Ovary (tissue), 9 donors: ENCODE results near the gene SOX6. TPM values are rescaled to one million over a fixed set of nuclear protein-coding genes. Genes with fewer than 3 reads are reported as not detected.

ENCODE experiments used
- DNase-seq, 5 donors: peaks; one replicate each; pipeline ENCODE4 v3.0.0-alpha.2; 2019 to 2020
- H3K27ac ChIP-seq, 2 donors: fragments of 200-600 bp; one replicate each; pipeline versions ENCODE4 v1.5.1 to v1.8.0; 2019 to 2022
- H3K27me3 ChIP-seq: fragments of 200-600 bp; one replicate; pipeline ENCODE4 v1.8.0; 2022
- H3K36me3 ChIP-seq: fragments of 200-600 bp; sonication (generic); one replicate; pipeline ENCODE4 v1.5.1; 2019
- H3K4me1 ChIP-seq: one replicate; pipeline ENCODE4 v1.8.1; 2013; ENCODE audit warnings: mild to moderate bottlenecking, moderate library complexity; ENCODE audit not compliant: insufficient read depth
- H3K4me3 ChIP-seq: fragments of 200-600 bp; sonication (generic); one replicate; pipeline ENCODE4 v1.5.1; 2017
- H3K9me3 ChIP-seq, 2 donors: fragments of 200-600 bp in 1 of 2; sonication (generic) in 1 of 2; one replicate each; pipeline versions ENCODE4 v1.5.1 to v1.8.1; 2013 to 2019; ENCODE audit warnings: mild to moderate bottlenecking in 1 of 2, moderate library complexity in 1 of 2
- EP300 ChIP-seq: sonication (generic); formaldehyde crosslinking; IDR thresholded peaks from one replicate; pipeline ENCODE4 v1.6.1; 2017; ENCODE audit warnings: antibody characterized with exemption
- POLR2A ChIP-seq: fragments of 450-650 bp; IDR thresholded peaks from one replicate; pipeline ENCODE4 v1.6.1; 2017; ENCODE audit warnings: antibody characterized with exemption, mild to moderate bottlenecking, moderate library complexity
- WGBS, 3 donors: extraction: QIAGEN DNeasy Blood & Tissue Kit in 1 of 3; methylation state at CpG; one replicate each; pipeline versions ENCODE4 v1.1.5 to v1.1.7; 2013 to 2017; 5-methylcytosine and 5-hydroxymethylcytosine counted together
- intact Hi-C, 4 donors: fragments of 100-400 bp; cut with DNase I; formaldehyde crosslinking; loops; one replicate each; pipeline versions ENCODE4 v1.11.0 to v1.15.1; 2022 to 2023
- polyA plus RNA-seq, 2 donors: library from polyadenylated mRNA; stranded (reverse); fragments of 200-250 nt in 1 of 2; fragments of 350-450 nt in 1 of 2; fragmentation: Illumina TruSeq in 1 of 2; extraction: RNeasy Lipid Tissue Mini Kit (QIAGEN cat#74804) in 1 of 2; gene quantifications; one replicate each; pipeline ENCODE4 v1.2.3, GENCODE V29; 2013 to 2014
- total RNA-seq, 7 donors: library from RNA; depleted of rRNA in 2 of 7; stranded (reverse); fragments of >200 nt in 2 of 7; fragmentation: NEBNext Ultra II Directional in 3 of 7; extraction: Animal tissue kit (Norgen Biotek cat#: 25700) in 3 of 7; gene quantifications; one replicate each; pipeline versions ENCODE4 v1.1.0 to v1.2.4, GENCODE V29; 2016 to 2023
- TF ChIP-seq, protein P1 (sequence below), 3 donors: fragments of 450-650 bp in 2 of 3; fragments of 200-600 bp in 1 of 3; IDR thresholded peaks; one replicate each; pipeline versions ENCODE4 v1.5.1 to v1.8.0; 2016 to 2022; ENCODE audit warnings: antibody characterized with exemption in 3 of 3, mild to moderate bottlenecking in 1 of 3
- donor health status: DM: no; HTN: no; CAD: no; lungs with moderate emphysema.
- donor health status: DM: no; HTN: no; CAD: no.
- donor health status: Bipolar disorder and iron deficiency.
- donor health status: DM: yes; HTN: yes; CAD: no.
- donor health status: DM: no; HTN: no; CAD: no.
- donor health status: DM: yes; HTN: yes; CAD: no.

Gene SOX6
- total and polyA plus RNA-seq, 9 donors, result 0.61 to 29.4 (median 4.7) TPM

DNA sequence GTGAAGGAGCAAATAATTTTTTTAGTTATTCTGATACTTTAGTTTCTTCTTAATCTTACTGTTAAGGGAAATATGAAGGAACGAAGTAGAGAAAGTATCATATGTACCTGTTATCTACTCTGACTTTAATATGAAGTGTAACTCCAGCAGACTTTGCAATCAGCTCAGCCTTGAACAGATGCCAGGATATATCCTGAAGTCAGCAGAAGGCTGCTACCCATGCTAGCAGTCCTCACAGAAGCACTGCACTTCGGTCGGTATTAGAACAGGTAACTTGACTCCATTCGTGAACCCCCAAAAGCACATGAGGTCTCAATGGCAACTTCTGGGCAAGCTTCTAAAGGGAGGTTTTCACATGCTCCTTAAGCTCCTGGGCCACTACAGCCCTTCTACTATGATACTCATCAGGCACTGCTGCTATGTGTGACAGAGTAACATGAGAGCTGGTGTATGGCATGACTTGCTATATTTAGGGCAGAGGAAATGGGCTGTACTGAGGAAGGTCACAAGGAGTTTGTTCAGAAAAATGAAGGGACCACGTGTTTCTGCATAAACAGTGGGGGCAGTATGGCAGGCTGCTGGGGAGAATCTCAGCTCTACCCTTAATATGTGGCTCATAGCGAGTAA lies 344.1 kb downstream of the SOX6 start:
- DNase-seq, result no peak
- Histone ChIP-seq H3K9me3 (no peaks in the 10 kb centered on the region), H3K4me1 (no peaks in the 10 kb centered on the region), H3K36me3 (no peaks in the 10 kb centered on the region), H3K27me3 (no peaks in the 10 kb centered on the region), H3K27ac (no peak overlapping the region), H3K4me3 (no peak overlapping the region)
- intact Hi-C loops, result no loop called here
- 50 to 62% (median 61%) methylated on average over 6 of the region's 6 CpGs for WGBS, 3 donors
- TF ChIP-seq POLR2A, result no peak
- TF ChIP-seq, protein P1, sequence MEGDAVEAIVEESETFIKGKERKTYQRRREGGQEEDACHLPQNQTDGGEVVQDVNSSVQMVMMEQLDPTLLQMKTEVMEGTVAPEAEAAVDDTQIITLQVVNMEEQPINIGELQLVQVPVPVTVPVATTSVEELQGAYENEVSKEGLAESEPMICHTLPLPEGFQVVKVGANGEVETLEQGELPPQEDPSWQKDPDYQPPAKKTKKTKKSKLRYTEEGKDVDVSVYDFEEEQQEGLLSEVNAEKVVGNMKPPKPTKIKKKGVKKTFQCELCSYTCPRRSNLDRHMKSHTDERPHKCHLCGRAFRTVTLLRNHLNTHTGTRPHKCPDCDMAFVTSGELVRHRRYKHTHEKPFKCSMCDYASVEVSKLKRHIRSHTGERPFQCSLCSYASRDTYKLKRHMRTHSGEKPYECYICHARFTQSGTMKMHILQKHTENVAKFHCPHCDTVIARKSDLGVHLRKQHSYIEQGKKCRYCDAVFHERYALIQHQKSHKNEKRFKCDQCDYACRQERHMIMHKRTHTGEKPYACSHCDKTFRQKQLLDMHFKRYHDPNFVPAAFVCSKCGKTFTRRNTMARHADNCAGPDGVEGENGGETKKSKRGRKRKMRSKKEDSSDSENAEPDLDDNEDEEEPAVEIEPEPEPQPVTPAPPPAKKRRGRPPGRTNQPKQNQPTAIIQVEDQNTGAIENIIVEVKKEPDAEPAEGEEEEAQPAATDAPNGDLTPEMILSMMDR (IDR thresholded peaks at IDR 0.05), result no peak

DNA sequence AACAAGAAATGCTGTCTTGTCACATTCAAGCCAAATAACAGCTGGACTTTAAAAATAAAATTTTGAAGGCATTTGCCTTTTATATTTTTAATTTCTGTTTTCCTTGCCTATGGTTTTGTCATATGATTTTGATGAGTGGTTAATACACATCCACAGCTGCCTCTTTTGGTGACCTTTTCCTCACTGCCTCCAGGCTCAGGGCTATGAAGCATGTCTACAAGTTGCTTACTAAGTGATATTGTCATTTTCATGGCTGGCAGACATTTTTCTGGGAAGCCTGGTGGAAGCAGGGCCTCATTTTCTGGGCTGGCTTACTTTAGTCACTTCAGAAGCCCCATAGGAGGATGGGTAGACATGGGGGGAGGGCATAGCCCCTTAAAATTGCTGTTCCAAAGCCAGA lies 344.9 kb downstream of the SOX6 start:
- H3K27ac ChIP-seq, result no peak overlapping the region
- H3K4me3 ChIP-seq, result no peak overlapping the region
- DNase-seq, result no peak
- intact Hi-C loops, result no loop called here
- H3K9me3 ChIP-seq, result no peaks in the 10 kb centered on the region
- no peaks in the 10 kb centered on the region for H3K36me3 ChIP-seq
- TF ChIP-seq EP300 (no peak), POLR2A (no peak)
- TF ChIP-seq, protein P1 (IDR thresholded peaks at IDR 0.05), result no peak
- no peaks in the 10 kb centered on the region for H3K4me1 ChIP-seq
- H3K27me3 ChIP-seq, result no peaks in the 10 kb centered on the region

DNA sequence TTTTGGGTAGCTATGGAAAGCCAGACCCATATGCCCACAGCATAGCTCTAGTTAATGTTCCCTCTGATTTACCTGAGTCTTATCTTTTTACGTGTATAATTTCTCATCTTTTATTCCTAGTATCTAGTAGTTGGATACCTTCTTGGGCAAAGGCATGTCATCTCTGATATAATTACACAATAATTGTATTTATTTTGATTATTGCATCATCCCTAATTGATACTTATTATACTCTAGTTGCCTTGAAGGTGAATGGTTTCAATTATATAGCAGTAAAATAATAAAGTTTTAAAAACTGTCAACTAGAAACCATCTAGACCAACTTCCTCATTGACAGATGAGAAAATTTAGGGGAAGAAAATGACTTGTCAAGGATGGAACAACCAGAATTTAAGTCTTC lies 347.3 kb downstream of the SOX6 start:
- H3K27ac ChIP-seq, result no peak overlapping the region
- H3K4me3 ChIP-seq, result no peak overlapping the region
- no peaks in the 10 kb centered on the region for H3K9me3 ChIP-seq
- intact Hi-C loops, result no loop called here
- DNase-seq, result no peak
- 91 to 97% (median 93%) methylated on average over 1 of the region's 1 CpG for WGBS, 3 donors
- H3K36me3 ChIP-seq, result no peaks in the 10 kb centered on the region
- no peaks in the 10 kb centered on the region for H3K4me1 ChIP-seq
- no peak for TF ChIP-seq POLR2A
- no peaks in the 10 kb centered on the region for H3K27me3 ChIP-seq

DNA sequence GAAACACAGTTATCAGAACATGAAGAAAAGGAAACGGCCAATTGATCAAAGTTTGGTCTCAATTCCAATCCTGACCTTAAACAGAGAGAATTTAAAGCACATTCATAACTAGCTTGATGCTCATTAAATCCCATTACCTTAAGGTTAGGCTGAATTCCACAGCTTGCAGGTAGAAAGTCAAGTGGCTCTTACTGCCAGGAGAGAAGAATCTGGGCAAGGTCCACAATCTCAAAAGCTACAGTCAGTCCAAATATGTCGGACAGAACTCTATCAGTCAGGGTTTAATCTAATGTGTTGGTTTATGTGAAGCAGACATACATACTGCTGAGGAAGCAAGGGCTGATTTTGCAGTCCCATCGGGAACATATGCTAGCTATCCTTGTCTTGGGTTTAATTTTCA lies 348.8 kb downstream of the SOX6 start:
- TF ChIP-seq, protein P1 (IDR thresholded peaks at IDR 0.05), result no peak
- TF ChIP-seq EP300 (no peak), POLR2A (no peak)
- no peaks in the 10 kb centered on the region for H3K36me3 ChIP-seq
- WGBS, 3 donors, result 86 to 94% (median 91%) methylated on average over 3 of the region's 3 CpGs

DNA sequence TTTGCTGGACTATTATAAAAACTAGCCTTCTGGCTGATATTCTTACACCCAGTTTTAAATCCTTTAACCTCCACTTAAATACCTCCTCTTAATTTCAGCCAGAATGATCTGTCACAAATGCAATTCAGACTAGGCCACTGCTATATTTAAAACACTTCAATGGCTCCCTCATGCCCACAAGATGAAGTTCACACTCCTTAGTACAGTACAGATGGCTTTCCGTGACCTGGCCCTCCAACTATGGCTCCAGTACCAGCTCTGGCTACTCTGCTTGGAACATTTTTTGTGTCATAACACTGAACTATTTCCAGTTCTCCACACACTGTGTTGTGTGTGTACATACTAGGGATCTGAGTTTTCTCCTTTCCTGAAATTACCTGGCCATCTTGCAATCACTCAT lies 353.4 kb downstream of the SOX6 start:
- Histone ChIP-seq H3K9me3 (no peaks in the 10 kb centered on the region), H3K4me3 (no peak overlapping the region), H3K36me3 (no peaks in the 10 kb centered on the region), H3K27me3 (no peaks in the 10 kb centered on the region), H3K4me1 (peaks cover 2% of the 10 kb centered on the region), H3K27ac (no peak overlapping the region)
- DNase-seq, result no peak
- WGBS, 3 donors, result 95 to 100% (median 97%) methylated on average over 1 of the region's 1 CpG
- TF ChIP-seq, protein P1 (IDR thresholded peaks at IDR 0.05), result no peak
- no peak for TF ChIP-seq EP300
- no peak for TF ChIP-seq POLR2A
- intact Hi-C loops, result no loop called here

More for the DNA sequence above, 348.8 kb downstream of the SOX6 start:
- Histone ChIP-seq H3K27ac (no peak overlapping the region), H3K27me3 (no peaks in the 10 kb centered on the region), H3K4me3 (no peak overlapping the region), H3K4me1 (peaks cover 1% of the 10 kb centered on the region), H3K9me3 (no peaks in the 10 kb centered on the region)
- intact Hi-C loops, result no loop called here
- no peak for DNase-seq
